HUES48 (cell line): ENCODE data around the gene MAN2B2.

Experiments
- H3K27ac ChIP-seq: one replicate; pipeline ENCODE4 v1.7.0; 2013; ENCODE audit warnings: low read depth, low read length, inconsistent platforms
- H3K27me3 ChIP-seq: 2 replicates; pipeline ENCODE4 v1.6.1; 2013; ENCODE audit warnings: mild to moderate bottlenecking, low read length; ENCODE audit not compliant: control insufficient read depth, insufficient read depth
- H3K36me3 ChIP-seq: 2 replicates; pipeline ENCODE4 v1.6.1; 2013; ENCODE audit warnings: low read length; ENCODE audit not compliant: control insufficient read depth, insufficient read depth
- H3K4me1 ChIP-seq: 2 replicates; pipeline ENCODE4 v1.6.1; 2013; ENCODE audit warnings: mild to moderate bottlenecking, low read length; ENCODE audit not compliant: control insufficient read depth, insufficient read depth
- H3K4me3 ChIP-seq: 2 replicates; pipeline ENCODE4 v1.5.1; 2013; ENCODE audit warnings: mild to moderate bottlenecking, low read depth, low read length
- H3K9ac ChIP-seq: 2 replicates; pipeline ENCODE4 v1.6.1; 2013; ENCODE audit warnings: mild to moderate bottlenecking, low read depth, low read length, moderate library complexity
- H3K9me3 ChIP-seq: 2 replicates; pipeline ENCODE4 v1.6.1; 2013; ENCODE audit warnings: low read length; ENCODE audit not compliant: control insufficient read depth, insufficient read depth

The MAN2B2 gene

DNA sequence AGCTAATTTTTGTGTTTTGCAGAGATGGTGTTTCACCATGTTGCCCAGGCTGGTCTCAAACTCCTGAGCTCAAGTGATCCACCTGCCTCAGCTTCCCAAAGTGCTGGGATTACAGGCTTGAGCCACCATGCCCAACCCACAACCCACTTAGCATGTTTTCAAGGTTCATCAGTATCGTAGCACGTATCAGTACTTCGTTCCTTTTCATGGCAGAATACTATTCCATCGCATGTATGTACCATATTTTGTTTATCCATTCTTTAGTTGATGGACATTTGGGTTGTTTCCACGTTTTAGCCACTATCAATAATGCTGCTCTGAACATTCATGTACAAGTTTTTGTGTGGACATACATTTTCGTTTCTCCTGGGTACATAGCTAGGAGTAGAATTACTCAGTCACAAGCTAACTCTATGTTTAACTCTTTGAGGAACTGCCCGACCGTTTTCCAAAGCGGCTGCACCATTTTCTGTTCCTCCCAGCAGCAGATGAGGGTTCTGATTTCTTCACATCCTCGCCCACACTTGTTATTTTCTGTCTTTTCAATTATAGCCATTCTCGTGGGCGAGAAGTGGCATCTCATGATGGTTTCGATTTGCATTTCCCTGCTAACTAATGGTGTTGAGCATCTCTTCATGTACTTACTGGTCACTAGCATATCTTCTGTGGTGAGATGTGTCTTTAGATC is 32.5 kb downstream of the MAN2B2 start:
- no peaks in the 10 kb centered on the region for H3K36me3 ChIP-seq
- H3K9me3 ChIP-seq, result peaks cover 6% of the 10 kb centered on the region; the same call in 1 of the 2 replicates
- no peaks in the 10 kb centered on the region for H3K4me1 ChIP-seq
- H3K27me3 ChIP-seq, result no peaks in the 10 kb centered on the region
- H3K4me3 ChIP-seq, result no peak overlapping the region
- no peak overlapping the region for H3K9ac ChIP-seq
- no peak overlapping the region for H3K27ac ChIP-seq

DNA sequence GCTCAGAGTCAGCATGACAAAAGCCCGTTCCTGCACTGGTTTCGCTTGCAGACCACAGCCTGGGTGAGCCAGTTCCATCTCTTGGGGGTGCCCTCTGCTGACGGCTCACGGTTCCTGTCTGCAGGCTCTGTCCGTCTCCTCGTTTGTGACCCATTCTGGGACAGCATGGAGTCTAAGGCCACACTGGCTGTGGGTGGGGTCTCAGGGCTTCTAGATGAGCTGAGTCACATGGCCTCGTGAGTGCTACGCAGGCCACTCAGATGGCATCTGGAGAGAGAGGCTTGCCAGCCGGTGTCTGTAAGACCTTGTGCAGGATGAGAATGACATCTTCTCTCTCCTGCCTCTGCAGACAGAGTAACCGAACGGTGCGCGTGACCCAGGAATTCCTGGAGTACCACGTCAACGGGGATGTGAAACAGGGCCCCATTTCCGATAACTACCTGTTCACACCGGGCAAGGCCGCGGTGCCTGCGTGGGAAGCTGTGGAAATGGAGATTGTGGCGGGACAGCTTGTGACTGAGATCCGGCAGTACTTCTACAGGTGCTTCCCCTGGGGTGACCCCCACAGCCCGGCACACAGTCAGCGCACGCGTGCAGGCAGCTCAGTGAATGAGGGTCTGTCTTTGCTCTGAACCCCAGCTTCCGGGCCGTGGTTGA is 33.9 kb downstream of the MAN2B2 start:
- H3K27ac ChIP-seq, result no peak overlapping the region
- H3K9ac ChIP-seq, result no peak overlapping the region
- no peaks in the 10 kb centered on the region for H3K27me3 ChIP-seq
- H3K4me3 ChIP-seq, result no peak overlapping the region
- H3K4me1 ChIP-seq, result no peaks in the 10 kb centered on the region
- H3K36me3 ChIP-seq, result no peaks in the 10 kb centered on the region
- peaks cover 6% of the 10 kb centered on the region; the same call in 1 of the 2 replicates for H3K9me3 ChIP-seq

DNA sequence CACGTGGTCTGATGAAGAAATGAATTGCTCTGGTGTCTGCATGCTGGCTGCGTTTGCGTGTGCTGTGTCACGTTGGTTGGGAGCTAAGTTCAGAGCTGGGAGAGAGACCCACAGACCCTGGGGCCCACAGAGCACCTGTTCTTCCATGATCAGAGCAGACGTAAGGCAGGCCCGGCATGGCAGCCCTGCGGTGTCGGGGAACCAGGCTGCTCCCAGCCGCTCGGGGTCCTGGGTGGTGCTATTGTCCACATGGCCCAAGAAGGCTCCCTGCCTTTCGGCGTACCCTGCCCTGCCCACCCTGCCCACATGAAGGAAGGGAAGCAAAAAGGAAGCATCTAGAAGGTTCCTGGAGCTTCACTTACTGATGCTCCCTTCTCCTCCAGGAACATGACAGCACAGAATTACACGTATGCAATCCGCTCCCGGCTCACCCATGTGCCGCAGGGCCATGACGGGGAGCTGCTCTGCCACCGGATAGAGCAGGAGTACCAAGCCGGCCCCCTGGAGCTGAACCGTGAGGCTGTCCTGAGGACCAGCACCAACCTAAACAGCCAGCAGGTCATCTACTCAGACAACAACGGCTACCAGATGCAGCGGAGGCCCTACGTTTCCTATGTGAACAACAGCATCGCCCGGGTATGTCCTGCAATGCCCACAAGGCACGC is 34.6 kb downstream of the MAN2B2 start:
- H3K9ac ChIP-seq, result no peak overlapping the region
- no peak overlapping the region for H3K27ac ChIP-seq
- H3K36me3 ChIP-seq, result no peaks in the 10 kb centered on the region
- H3K27me3 ChIP-seq, result no peaks in the 10 kb centered on the region
- H3K9me3 ChIP-seq, result peaks cover 6% of the 10 kb centered on the region; the same call in 1 of the 2 replicates
- no peak overlapping the region for H3K4me3 ChIP-seq
- H3K4me1 ChIP-seq, result no peaks in the 10 kb centered on the region

DNA sequence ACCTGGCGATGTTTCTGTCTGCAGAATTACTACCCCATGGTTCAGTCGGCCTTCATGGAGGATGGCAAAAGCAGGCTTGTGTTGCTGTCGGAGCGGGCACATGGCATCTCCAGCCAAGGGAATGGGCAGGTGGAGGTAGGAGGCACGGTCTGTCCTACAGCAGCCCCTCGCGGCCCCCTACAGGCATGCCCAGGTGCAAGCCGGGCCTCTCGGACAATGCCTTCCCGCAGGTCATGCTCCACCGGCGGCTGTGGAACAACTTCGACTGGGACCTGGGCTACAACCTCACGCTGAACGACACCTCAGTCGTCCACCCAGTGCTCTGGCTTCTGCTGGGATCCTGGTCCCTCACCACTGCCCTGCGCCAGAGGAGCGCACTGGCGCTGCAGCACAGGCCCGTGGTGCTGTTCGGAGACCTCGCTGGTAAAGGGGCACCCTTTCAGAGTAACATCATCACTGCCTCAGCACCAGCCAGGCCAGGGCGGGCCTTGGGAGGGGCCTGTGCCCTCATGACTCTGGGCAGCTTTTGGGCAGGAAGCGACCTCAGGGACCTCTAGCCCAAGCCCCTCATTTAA is 36.0 kb downstream of the MAN2B2 start:
- Histone ChIP-seq H3K9me3 (no peaks in the 10 kb centered on the region), H3K4me3 (no peak overlapping the region), H3K27me3 (no peaks in the 10 kb centered on the region), H3K9ac (no peak overlapping the region), H3K4me1 (no peaks in the 10 kb centered on the region), H3K27ac (no peak overlapping the region), H3K36me3 (no peaks in the 10 kb centered on the region)

DNA sequence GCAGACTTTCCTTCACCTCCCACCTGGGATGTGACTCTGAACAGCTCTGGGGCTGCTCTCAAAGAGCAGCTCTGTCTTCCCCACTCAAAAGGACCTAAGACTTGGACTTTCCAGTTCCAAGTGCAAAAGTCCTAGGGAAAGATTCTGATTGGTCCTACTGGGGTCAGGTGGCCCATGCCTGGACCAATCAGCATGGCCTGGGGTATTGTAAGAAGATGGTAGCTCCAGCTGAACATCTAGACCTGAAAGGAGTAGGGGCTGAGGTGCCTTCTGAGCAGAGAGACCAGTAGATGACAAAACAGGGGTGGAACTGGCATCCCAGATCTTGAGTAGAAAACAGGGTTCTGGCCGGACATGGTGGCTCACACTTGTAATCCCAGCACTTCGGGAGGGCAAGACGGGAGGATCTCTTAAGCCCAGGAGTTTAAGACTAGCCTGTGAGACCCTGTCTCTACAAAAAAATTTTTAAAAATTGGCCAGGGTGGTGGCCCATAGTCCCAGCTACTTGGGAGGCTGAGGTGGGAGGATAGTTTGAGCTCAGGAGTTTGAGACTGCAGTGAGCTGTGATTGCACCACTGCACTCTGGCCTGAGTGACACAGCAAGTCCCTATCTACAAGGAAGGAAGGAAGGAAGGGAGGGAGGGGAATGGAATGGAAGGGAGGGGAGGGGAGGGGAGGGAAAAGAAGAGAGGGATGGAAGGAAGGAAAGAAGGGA is 38.1 kb downstream of the MAN2B2 start:
- Histone ChIP-seq H3K4me1 (no peaks in the 10 kb centered on the region), H3K27ac (no peak overlapping the region), H3K36me3 (no peaks in the 10 kb centered on the region), H3K9ac (no peak overlapping the region), H3K4me3 (no peak overlapping the region), H3K9me3 (no peaks in the 10 kb centered on the region), H3K27me3 (no peaks in the 10 kb centered on the region)

DNA sequence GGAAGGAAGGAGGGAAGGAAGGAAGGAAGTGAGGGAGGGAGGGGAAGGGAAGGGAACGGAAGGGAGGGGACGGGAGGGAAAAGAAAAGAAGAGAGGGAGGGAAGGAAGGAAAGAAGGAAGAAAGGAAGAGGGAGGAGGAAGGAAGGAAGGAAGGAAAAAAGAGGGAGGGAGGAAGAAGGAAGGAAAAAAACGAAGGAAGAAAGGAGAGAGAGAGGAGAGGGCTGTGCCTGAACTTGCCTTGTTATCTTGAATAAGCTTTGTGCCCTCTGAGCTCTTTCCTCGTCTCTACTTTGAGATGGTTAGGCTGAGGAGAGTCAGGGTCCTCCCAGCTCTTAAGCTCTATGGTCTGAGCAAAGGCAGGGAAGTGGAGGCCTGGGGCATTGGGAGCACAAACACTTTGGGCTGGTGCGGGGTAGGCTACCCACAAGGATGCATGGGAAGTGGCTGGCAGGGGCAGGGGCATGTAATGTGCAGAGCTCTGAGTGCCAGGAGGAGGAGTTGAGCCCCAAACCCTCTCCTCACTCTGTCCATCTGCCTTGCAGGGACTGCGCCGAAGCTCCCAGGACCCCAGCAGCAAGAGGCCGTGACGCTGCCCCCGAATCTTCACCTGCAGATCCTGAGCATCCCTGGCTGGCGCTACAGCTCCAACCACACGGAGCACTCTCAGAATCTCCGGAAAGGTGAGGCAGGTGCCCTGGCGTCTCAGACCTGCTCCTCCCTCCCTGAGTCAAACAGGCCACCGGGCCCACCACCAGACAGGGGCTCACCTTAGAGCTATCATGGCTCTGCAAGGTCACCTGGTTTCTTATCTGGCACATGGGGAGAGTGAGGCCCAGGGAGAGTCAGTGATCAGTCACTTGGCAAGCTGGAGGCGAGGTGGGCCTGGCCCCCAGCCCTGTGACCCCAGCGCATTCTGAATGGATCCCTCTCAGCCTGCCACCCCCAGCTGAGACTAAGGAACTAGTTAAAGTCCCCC is 39.0 kb downstream of the MAN2B2 start:
- Histone ChIP-seq H3K36me3 (no peaks in the 10 kb centered on the region; the same call in 1 of the 2 replicates), H3K4me1 (no peaks in the 10 kb centered on the region), H3K27ac (no peak overlapping the region), H3K4me3 (no peak overlapping the region), H3K9me3 (no peaks in the 10 kb centered on the region), H3K9ac (no peak overlapping the region), H3K27me3 (no peaks in the 10 kb centered on the region)

DNA sequence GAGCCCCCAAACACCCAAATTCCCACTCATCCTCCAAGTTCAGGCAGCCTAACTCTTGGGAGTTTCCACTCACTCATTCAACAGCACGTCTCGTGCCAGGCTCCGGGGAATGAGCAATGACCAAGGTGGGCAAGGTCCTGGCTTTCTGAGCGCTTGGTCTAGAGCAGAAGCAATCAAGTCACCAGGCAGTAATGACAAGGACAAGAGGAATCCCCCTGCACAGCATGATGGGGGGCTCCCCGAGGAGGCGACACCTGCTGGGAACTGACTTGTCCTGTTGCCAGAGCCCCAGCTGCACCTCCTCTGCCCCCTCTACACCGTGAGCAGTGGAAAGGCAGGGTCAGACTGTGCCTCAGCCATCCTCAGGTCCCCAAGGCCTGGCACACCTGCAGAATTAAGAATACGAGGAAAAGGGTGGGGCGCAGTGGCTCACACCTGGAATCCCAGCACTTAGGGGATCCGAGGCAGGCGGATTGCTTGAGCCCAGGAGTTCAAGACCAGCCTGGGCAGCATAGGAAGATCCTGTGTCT is 39.8 kb downstream of the MAN2B2 start:
- H3K4me3 ChIP-seq, result no peak overlapping the region
- H3K4me1 ChIP-seq, result no peaks in the 10 kb centered on the region
- H3K9me3 ChIP-seq, result no peaks in the 10 kb centered on the region
- no peaks in the 10 kb centered on the region for H3K27me3 ChIP-seq
- H3K36me3 ChIP-seq, result no peaks in the 10 kb centered on the region; the same call in 1 of the 2 replicates
- no peak overlapping the region for H3K9ac ChIP-seq
- H3K27ac ChIP-seq, result no peak overlapping the region

DNA sequence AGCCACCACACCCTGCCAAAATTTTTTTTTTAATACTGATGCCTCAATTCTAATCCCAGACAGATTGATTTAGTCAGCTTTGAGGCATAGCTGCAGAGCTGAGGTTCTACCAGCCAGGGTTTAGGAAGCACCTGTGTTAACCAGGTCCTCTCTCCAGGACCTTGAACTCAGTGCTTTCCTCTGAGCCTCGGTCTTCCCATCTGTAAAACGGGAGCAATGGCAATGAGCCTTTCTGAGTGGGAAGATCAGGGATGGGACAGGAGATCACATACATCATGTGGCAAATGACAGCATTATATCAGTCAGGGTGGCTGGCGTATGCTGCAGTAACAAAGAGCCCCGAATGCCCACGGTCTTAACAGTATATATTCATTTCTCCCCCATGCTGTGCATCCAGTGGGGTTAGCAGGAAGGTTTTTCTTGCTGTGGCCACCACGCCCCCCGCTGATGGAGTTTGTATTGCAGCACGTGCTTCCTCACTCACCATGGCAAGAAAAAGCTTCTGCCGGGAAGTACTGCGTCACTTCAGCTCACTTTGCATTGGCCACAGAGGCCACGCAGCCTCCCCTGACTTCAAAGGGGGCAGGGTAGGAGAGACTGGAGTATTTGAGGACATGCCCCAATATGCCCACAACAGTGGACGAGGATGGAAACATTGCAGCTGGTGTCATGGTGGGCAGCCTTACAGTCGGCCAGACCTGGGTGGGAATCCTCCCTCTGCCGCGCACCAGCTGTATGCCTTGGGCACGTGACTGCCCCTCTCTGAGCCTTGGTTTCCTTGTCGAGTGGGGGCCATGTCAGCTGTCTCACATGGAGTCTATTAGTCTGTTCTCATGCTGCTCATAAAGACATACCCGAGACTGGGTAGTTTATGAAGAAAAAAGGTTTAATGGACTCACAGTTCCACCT is 41.4 kb downstream of the MAN2B2 start:
- Histone ChIP-seq H3K9ac (no peak overlapping the region), H3K27ac (no peak overlapping the region), H3K27me3 (no peaks in the 10 kb centered on the region), H3K9me3 (no peaks in the 10 kb centered on the region), H3K4me3 (no peak overlapping the region), H3K4me1 (no peaks in the 10 kb centered on the region), H3K36me3 (no peaks in the 10 kb centered on the region; the same call in 1 of the 2 replicates)

DNA sequence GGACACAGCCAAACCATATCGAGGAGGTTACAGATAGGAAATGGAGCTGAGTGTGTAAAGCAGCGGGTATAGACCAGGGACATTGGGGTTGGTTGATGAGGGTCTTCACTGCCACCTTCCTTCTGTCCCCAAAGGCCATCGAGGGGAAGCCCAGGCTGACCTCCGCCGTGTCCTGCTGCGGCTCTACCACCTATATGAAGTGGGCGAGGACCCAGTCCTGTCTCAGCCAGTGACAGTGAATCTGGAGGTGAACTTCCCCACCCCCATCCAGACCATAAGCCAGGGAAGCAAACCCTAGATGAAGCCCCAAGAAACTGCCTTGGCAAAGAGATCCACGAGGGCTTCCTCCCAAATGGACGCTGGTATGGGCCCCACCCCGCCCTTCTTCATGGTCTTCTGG is 42.3 kb downstream of the MAN2B2 start:
- Histone ChIP-seq H3K27me3 (no peaks in the 10 kb centered on the region), H3K4me1 (no peaks in the 10 kb centered on the region), H3K27ac (no peak overlapping the region), H3K9me3 (no peaks in the 10 kb centered on the region), H3K9ac (no peak overlapping the region), H3K36me3 (no peaks in the 10 kb centered on the region; the same call in 1 of the 2 replicates), H3K4me3 (no peak overlapping the region)
